ENCODE measurements around the gene PPP1R12C. TPM values are rescaled to one million over a fixed set of nuclear protein-coding genes. Genes with fewer than 3 reads are reported as not detected.
"Not testable (repeated sequence)": the region's sequence is repeated elsewhere in the genome, so short reads cannot be mapped to it uniquely, and the experiment has no call there.

PPP1R12C gene
- total and polyA plus RNA-seq, 8 donors: 37.1 to 266 (median 53.4) TPM

DNA sequence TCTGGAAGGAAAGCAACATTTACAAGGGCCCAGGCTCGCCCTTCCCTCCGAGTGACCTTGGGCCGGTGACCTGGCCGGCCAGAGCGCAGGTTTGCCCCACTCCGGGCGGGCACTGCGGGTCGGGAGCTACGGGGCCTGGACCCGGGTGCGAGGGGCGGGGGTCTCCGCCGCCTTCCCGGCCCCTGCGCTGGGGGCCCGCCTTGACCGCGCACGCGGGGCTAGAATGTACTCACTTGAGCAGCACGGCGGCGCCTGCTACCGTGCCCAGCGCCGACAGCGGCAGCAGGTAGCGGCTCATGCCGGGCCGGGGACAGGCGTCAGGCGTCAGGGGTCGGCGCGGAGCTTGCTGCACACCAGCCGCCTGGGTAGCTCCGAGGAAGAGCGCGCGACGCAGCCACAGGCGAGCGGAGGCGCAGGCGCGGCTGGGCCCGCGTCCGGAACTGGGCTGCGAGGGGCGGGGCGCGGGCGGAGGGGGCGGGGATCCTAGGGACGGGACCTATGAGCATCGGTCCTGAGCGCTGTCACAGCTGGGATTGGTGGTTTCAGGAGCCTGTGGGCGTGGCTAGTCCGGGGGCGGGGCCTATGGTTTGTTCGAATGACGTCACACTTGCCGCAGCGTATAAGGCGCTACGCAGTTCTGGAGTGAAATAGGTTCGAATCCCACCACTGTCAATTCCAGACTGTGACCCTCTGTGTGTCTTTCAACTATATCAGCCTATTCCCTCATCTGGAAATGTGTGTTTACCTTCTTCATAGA lies 54.5 kb downstream of the PPP1R12C start, which contains the start of gene RDH13:
Gene RDH13, minus strand, starts transcription at position 414 of the 757 bp plus-strand sequence. Its CDS starts 116 bp downstream, at position 298.
- TF ChIP-seq, protein P1, sequence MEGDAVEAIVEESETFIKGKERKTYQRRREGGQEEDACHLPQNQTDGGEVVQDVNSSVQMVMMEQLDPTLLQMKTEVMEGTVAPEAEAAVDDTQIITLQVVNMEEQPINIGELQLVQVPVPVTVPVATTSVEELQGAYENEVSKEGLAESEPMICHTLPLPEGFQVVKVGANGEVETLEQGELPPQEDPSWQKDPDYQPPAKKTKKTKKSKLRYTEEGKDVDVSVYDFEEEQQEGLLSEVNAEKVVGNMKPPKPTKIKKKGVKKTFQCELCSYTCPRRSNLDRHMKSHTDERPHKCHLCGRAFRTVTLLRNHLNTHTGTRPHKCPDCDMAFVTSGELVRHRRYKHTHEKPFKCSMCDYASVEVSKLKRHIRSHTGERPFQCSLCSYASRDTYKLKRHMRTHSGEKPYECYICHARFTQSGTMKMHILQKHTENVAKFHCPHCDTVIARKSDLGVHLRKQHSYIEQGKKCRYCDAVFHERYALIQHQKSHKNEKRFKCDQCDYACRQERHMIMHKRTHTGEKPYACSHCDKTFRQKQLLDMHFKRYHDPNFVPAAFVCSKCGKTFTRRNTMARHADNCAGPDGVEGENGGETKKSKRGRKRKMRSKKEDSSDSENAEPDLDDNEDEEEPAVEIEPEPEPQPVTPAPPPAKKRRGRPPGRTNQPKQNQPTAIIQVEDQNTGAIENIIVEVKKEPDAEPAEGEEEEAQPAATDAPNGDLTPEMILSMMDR (IDR thresholded peaks at IDR 0.05): no peak
- ATAC-seq (peak; percentile 99 to 100 (median 99)), FAIRE-seq (no peak), DNase-seq (peak; percentile 96 to 100 (median 98))
- intact Hi-C loops (cut with DNase I): no loop called here
- H3K4me1 ChIP-seq: no peaks in the 10 kb centered on the region
- no peaks in the 10 kb centered on the region for H3K36me3 ChIP-seq
- peak within 1 kb of the TSS; percentile 64 to 93 (median 68) for H3K4me3 ChIP-seq
- 1 to 2% methylated on average over 68 to 70 of the region's 70 CpGs for WGBS, 2 donors
- no peaks in the 10 kb centered on the region for H3K27me3 ChIP-seq
- no peaks in the 10 kb centered on the region for H3K9me3 ChIP-seq
- H3K27ac ChIP-seq: peak within 1 kb of the TSS; percentile 47 to 73 (median 65)

DNA sequence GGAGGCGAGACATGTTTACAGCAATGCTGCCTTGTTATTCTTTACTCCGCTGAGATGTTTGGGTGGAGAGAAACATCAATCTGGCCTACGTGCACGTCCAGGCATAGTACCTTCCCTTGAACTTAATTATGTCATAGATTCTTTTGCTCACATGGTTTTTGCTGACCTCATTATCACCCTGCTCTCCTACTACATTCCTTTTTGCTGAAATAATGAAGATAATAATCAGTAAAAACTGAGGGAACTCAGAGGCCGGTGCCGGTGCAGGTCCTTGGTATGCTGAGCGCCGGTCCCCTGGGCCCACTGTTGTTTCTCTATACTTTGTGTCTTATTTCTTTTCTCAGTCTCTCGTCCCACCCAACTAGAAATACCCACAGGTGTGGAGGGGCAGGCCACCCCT lies 57.1 kb downstream of the PPP1R12C start:
- H3K9me3 ChIP-seq; H3K4me3 ChIP-seq; intact Hi-C loops (cut with DNase I); FAIRE-seq; DNase-seq; H3K4me1 ChIP-seq; ATAC-seq; H3K27ac ChIP-seq; H3K27me3 ChIP-seq: not testable (repeated sequence)
- 77 to 80% methylated on average over 8 to 9 of the region's 9 CpGs for WGBS, 2 donors
- H3K36me3 ChIP-seq: peaks cover 5 to 17% (median 5%) of the 10 kb centered on the region in 3 donors

DNA sequence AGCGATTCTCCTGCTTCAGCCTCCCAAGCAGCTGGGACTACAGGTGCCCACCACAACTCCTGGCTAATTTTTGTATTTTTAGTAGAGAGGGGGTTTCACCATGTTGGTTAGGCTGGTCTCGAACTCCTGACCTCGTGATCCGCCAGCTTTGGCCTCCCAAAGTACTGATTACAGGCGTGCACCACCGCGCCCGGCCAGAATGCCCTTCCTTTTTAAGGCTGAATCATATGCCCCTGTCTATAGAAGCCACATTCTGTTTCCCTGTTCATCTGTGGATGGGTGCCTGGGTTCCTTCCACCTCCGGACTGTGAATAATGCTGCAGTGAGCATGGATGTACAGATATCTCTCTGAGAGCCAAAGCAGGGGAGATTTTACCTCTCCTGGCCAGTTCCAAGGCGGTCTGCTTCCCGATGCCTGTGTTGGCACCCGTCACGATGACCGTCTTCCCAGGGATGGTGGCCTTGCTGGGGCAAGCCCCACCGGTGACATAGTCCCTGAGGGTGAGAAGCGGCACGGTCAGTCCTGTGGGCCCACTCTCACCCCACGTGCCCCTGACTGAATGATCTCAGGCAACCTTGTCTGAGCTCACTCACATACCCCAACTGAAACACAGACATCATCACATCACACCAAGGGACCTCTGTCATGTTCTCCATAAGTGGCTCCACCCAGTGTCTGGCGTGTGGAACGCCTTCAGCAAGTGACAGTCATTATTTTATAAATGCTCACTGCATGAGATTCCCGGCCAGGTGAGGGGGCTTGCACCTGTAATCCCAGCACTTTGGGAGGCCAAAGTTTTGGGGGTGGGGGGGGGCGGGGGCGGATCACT lies 58.4 kb downstream of the PPP1R12C start:
- FAIRE-seq (no peak), DNase-seq (no peak), ATAC-seq (no peak)
- TF ChIP-seq, protein P1 (IDR thresholded peaks at IDR 0.05): no peak
- Histone ChIP-seq H3K36me3 (peaks cover 5 to 30% (median 9%) of the 10 kb centered on the region in 3 donors), H3K27ac (no peak overlapping the region), H3K4me1 (no peaks in the 10 kb centered on the region), H3K27me3 (no peaks in the 10 kb centered on the region), H3K9me3 (no peaks in the 10 kb centered on the region), H3K4me3 (no peak overlapping the region)
- WGBS, 2 donors: 96% methylated on average over 23 of the region's 23 CpGs
- intact Hi-C loops (cut with DNase I): no loop called here

DNA sequence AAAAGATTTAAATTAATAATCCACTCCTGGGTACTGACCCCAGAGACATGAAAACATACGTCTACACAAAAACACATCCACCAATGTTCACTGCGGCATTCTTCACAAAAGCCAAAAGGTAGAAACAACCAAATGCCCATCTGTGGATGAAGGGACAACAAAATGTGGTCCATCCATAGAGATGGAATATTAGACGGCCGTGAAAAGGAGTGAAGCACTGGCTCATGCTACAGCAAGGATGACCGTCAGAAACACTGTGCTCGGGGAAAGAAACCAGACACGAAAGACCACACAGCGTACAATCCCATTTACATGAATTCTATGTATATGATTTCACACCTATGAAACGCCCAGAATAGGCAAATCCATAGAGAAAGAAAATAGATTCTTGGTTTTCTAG lies 60.6 kb downstream of the PPP1R12C start:
- ATAC-seq (no peak), FAIRE-seq (no peak), DNase-seq (no peak)
- peaks cover 5 to 42% (median 9%) of the 10 kb centered on the region in 3 donors for H3K36me3 ChIP-seq
- H3K27me3 ChIP-seq: no peaks in the 10 kb centered on the region
- H3K4me3 ChIP-seq: no peak overlapping the region
- intact Hi-C loops (cut with DNase I): no loop called here
- no peaks in the 10 kb centered on the region for H3K4me1 ChIP-seq
- H3K9me3 ChIP-seq: no peaks in the 10 kb centered on the region
- TF ChIP-seq, protein P1 (IDR thresholded peaks at IDR 0.05): no peak
- 95 to 97% methylated on average over 9 of the region's 9 CpGs for WGBS, 2 donors
- no peak overlapping the region for H3K27ac ChIP-seq

DNA sequence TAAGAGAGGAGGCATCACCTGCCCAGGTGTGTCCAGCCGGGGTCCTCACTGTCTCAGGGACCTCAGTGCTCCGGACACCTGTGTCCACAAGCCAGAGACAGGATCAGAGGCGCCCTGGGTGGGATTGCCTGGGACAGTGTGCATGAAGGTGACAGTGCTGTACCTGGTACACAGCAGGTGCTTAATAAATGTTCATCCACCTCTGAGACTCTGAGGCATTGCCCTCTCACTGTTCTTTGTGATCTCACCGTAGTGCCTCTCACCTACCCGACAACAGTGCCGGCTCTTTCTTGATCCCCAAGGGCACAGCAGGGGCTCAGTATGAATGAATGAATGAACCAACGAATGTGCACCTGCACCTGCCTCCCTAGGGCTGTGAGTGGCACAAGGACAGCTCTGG lies 63.7 kb downstream of the PPP1R12C start:
- Histone ChIP-seq H3K36me3 (peaks cover 5 to 49% (median 9%) of the 10 kb centered on the region in 3 donors), H3K4me1 (no peaks in the 10 kb centered on the region), H3K4me3 (no peak overlapping the region), H3K27ac (no peak overlapping the region), H3K9me3 (no peaks in the 10 kb centered on the region), H3K27me3 (no peaks in the 10 kb centered on the region)
- DNase-seq (no peak), ATAC-seq (no peak), FAIRE-seq (no peak)
- intact Hi-C loops (cut with DNase I): no loop called here
- WGBS, 2 donors: 81 to 97% methylated on average over 7 of the region's 7 CpGs
- TF ChIP-seq, protein P1 (IDR thresholded peaks at IDR 0.05): no peak
